NCI-H1436 (cell line): Measurements from ENCODE around the gene KLHDC8B.
A peak's percentile ranks its signal among the peaks of the same experiment; 100 is the strongest.

Experiments used
- DNase-seq: peaks from one replicate; lab custom pipeline; 2025; lab: John Stamatoyannopoulos, UW

Gene KLHDC8B

DNA sequence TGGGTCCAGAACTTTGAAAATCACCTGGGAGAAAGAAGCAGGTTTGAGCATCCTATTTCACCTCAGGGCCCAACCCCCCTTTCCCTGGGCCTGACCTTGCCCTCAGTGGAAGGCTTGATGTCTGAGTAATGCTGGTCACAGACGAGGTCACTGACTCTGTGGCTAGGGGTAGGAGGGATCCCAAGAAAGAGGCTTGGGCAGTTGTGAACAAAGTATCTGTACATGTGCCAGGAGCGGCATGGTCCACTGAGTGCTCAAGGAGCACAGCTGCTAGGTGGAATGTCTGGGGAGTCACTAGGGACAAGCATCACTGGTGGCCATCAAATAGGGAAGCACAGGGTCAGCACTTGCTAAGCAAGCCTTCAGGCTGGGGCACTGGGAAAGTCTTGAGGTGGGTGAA, 12.6 kb upstream of the KLHDC8B start:
- no peak for DNase-seq

DNA sequence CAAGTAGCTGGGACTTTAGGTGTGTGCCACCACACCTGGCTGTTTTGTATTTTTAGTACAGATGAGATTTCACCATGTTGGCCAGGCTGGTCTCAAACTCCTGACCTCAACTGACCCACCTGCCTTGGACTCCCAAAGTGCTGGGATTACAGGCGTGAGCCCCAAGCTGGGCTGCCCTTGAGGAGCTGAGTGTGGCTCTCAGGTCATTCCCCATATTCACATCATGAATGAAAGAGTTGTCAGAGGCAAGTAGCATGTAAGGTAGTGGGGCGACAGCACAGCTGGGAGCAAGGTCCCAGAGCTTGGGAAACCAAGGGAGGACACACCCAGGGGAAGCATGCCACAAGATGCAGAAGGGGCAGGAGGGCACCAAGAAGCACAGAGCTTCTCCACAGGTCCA, 10.2 kb upstream of the KLHDC8B start:
- DNase-seq = no peak

DNA sequence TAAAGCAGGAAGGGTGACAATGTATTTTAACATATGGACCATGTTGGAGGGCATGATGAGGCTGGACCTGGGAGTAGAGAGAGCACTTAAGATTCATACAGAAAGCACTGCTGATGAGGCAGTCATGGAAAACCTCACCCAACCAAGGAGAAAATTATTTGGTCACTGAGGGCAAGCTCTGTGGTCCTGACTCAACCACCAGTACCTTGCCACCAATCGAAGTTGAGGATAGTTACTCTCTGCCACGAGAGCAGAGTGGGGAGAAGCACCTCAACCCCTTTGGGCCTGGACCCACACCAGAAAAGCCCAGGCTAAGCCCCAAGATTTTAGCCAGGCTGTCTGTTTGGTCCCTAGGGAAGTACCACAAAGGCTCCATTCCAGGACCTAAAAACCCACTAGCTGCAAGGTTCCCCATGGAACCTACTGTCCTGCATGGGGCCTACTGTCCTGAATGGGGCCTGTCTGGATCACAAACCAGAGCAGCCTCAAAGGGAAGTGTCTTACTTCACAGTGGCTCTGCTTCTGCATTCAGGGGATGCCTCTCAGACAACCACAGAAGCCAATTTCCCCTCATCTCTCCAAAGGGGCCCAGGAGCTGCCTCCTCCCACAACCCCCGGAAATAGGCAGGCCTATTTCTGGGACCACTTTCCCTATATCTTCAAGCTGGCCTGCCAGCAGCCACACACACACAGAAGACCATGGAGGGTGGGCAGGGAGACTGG, 9.4 kb upstream of the KLHDC8B start:
- DNase-seq = no peak

DNA sequence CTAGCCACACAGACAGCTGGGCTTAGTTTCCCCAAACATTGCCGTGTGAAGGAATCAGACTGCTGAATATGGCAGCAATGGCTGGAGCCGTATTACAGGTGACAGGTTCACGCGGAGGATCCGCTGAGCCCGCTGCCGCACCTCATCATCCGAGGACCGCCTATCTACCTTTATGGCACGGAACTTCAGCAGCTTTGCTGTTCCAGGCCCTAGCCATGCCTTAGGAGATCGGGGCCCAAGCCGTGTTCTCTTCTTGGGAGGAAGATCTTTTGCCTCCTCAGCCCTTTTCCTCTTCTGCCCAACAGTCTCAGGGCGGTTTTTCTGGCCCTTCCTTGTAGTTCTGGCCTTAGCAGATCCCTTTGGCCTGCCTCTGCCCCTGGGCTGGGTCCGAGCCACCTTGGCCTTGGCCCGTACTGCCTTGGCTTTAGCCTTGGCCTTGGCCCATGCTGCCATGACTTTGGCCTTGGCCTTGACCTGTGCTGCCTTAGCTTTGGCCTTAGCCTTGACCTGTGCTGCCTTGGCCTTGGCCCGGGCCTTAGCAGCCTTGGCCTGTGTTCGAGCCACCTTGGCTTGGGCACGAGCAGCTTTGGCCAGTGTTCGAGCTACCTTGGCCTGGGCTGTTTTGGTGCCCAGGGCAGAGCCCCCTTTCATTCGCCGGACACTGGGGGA, 8.5 kb upstream of the KLHDC8B start:
- DNase-seq = no peak

- no peak for DNase-seq
These were observed 7.8 kb upstream of the KLHDC8B start for GRCh38 chr3:49163609-49164008.

DNA sequence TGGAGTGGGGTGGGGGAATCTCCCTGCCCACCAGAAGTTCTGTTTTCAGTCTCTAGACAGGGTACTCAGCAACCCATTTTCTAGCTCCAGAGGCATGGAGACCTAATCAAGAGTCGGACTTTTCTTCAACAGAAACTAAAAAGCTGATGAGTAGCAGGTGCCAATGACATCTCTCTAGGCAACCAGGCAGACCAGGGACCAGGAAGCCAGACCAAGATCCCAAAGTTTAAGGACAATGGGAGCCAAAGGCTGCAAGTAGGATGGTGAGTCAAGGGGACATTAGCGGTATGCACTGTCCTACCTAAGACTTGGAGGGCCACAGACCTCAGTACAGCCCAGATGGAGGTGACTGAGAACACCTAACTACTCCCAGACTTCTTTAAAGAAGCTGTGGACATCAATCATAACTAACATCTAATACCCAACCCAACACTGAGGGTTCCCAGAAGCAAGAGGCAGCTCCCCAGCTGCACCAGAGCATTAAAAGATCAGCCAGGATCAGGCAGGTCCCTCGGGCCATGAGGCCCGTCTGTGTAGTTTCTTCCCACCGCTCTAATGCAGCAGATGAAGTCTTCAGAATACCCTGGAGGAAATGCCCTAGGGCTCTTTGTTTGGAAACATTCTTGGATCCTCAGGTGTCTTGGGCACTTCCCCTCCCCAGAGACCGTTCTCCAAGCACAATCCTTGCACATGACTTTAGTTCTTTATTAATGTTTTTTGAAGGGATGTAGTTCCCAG, 6.2 kb upstream of the KLHDC8B start:
- DNase-seq = no peak

GRCh38 chr3:49165771-49166751, 5.3 kb upstream of the KLHDC8B start, which contains the start of gene CCDC71:
CCDC71 (minus strand) TSS chr3:49166331; CDS start chr3:49164208, 2,123 bp downstream.
- DNase-seq = peak; percentile 30

DNA sequence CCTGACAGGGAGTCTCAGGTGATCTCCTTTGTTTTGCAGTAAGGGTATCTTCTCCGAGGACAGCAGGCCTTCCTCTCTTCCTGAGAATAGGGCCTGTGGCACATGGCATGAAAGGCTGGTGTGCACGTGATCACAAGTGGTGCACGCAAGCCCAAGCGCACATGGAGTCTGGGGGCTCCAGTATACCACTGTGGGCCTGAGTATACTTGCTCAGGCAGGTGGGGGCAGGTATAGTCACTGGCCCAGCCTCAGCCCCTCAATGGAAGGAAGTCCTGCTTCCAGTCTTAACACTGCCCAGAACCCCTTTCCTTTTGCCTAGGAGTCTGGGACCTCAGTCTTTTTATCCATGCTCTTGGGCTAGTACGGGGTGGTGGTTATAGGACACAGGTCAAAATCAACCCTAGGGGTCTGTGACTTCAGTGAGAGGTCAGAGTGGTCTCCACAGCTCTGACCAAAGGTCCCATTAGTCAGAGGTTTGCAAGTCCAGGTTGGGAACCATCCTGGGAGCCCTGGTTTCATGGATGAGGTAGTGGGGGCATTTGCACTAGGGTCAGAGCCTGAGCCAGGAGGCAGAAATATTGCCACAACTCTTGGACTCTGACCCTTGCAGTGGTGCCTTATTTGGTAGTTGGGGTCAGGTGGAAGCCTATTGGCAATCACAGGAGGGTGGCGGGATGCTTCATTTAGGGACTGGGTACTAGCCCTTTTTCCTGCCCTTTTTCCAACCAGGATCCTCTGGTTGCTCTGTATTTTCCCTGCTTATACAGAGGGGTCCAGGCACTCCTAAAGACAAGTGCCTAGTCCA, 4.4 kb upstream of the KLHDC8B start:
- DNase-seq = no peak

DNA sequence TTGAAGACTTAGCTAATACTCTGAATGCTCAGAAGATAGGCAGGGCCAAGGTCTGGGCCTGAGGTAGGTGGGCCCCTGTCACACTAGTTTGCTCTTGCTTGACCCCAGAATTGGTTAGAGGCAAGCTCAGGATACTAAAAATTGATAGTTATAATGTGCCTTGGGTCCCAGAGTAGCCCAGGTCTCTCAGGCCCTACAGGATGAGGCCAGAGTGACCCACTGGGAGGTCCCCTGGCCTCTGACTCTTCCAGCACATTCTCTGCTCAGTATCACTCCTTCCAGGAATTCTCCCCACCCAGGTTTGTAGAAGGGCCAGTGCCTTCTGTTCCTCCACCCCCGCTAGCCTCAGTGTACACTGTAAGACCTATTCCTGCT, 667 bp upstream of the KLHDC8B start:
- DNase-seq = no peak

GRCh38 chr3:49171775-49172500, 540 bp downstream of the KLHDC8B start:
- no peak for DNase-seq

GRCh38 chr3:49172551-49173041, 1.2 kb downstream of the KLHDC8B start:
- no peak for DNase-seq

- DNase-seq = no peak
These were observed 1.9 kb downstream of the KLHDC8B start for GRCh38 chr3:49173116-49173791.

DNA sequence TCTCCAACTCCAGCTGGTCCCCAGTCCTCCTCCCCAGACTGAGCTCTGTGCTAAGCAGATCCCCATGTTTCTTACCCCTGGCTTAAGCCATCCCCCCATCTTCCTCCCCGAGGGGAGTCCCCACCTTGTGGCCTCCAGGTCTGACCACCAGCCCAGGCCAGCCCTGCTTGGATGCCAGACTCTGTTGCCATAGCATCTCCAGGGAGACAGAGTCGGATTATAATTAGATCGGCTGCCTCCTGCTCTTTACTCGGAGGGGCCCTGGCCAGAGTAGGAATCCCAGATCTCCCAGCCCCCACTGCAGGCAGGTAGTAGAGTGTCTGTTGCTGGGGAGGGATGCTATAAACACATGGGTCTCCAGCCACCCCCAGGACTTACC, 2.4 kb downstream of the KLHDC8B start:
- DNase-seq = no peak

DNA sequence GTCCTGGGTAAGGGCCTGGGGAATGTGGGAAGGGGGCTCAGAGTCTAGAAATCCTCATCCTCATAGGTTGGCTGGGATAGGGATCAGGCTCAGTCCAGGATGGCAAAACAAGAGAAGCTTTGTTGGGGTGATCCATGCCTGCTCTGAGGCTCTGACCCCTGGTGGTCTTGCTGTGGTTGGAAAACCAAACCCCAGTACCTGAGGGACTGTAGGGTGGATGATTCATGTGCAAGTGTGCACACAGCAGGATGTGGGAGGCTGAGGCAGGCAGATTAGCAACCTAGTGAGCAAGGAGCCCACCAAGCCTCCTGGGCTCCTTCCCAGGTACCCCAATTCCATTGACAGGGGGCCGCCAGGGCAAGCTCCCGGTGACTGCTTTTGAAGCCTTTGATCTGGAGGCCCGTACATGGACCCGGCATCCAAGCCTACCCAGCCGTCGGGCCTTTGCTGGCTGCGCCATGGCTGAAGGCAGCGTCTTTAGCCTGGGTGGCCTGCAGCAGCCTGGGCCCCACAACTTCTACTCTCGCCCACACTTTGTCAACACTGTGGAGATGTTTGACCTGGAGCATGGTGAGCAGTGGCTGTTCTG, 3.1 kb downstream of the KLHDC8B start:
- no peak for DNase-seq

DNA sequence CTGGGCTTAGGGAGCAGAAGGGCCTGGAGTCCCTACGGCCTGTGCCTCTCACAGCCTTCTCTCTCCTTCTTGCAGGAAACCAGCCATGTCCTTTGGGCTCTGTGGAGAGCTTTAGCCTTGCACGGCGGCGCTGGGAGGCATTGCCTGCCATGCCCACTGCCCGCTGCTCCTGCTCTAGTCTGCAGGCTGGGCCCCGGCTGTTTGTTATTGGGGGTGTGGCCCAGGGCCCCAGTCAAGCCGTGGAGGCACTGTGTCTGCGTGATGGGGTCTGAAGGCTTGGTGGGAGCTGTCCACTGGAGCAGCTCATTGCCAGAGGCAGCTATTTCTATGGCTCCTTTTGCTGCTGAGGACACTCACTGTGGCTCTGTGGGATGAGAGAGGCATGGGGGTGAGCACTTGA, 4.1 kb downstream of the KLHDC8B start:
- DNase-seq = no peak

DNA sequence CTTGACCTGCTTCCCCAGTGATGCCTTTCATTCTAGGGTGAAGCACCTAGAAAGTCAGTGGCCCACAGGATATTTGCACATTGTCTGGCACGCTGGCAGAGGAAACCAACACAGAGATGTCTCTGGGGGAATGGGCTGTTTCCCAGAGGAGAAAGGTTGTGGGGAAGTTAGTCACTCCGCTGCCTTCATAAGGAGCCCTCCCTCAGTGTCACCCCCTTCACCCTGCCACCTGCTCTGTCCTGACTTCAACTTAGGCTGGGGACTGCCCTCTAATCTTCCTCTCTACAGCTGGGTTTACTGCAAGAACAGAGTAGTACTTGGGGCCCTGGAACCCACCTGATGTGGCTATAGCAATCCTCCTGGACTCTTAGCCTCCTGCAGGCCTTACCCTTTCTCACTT, 5.7 kb downstream of the KLHDC8B start:
- DNase-seq = no peak

DNA sequence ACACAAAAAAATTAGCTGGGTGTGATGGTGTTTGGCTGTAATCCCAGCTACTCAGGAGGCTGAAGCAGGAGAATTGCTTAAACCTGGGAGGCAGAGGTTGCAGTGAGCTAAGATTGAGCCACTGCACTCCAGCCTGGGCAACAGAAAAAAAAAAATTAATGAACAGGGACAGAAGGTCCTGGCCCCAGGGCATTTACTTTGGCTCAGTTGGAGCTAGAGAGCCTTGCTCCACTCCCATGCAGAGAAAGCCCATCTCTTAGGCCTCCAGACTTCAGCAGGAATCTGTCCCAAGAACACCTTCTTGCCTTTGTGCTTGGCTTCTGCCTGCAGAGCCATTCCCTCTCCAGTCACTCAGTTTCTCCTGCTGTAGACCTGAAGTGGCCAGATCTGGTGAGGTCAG, 8.7 kb downstream of the KLHDC8B start:
- DNase-seq = no peak

DNA sequence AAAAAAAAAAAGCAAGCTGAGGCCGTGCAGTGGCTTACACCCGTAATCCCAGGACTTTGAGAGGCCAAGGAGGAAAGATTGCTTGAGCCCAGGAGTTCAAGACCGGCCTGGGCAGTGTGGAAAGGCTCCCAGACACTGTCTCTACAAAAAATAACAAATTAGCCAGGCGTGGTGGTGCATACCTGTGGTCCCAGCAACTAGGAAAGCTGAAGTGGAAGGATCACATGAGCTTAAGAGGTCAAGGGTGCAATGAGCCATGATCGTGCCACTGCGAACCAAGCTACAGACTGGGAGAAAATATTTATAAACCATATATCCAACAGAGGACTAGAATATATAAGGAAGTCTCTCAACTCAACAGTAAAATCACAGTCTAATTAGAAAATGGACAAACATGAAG, 10.0 kb downstream of the KLHDC8B start:
- DNase-seq = no peak

- DNase-seq = no peak
These were observed 11.3 kb downstream of the KLHDC8B start for GRCh38 chr3:49182682-49183081.
